Central memory CD4-positive, alpha-beta T cell (primary cell): ENCODE data around the gene SMPD3.

Experiments
- DNase-seq: peaks from one replicate; pipeline ENCODE4 v3.0.0; 2022

The SMPD3 gene

DNA sequence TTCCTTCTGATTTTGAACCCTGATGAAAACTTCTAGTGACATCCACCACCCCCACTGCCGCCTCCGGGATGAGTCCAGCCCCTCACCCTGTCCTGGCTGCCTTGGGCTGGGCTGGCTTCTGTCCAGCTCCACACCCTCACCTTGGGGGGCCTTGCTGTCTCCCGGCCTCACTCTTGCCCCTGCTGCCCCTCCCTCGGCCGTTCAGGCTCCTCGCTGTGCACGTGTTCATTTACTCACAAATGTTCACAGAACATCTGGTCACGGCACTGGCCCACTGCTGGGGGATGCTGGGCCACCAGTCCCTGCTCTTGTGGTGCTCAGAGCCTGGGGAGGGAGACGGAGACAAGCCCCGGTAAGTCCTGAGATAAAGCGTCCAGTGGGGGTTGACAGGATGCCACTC is 96.8 kb downstream of the SMPD3 start:
- no peak for DNase-seq

DNA sequence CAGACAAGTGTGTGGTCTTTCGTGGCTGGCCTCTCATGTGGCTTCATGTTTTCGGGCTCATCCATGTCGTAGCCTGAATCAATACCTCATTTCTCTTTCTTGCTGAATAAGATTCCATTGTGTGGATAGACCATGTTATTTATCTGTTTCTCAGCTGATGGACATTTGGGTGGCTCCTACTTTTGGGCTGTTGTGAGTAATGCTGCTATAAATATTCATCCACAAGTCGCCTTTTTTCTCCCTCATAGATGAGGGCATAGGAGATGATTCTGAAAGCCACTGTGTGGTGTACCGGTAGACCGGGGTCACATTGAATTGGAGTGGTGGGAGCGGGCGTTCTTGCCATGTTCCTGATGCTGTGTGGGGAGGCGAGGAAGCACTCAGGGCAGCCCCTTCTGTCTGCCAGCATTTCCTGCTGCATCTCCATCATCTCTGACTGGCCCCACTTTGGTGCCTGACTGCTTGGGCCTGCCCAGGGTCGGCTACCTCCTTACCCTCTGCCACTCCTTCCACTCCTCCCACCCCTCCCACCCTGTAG is 97.4 kb downstream of the SMPD3 start:
- DNase-seq, result no peak

DNA sequence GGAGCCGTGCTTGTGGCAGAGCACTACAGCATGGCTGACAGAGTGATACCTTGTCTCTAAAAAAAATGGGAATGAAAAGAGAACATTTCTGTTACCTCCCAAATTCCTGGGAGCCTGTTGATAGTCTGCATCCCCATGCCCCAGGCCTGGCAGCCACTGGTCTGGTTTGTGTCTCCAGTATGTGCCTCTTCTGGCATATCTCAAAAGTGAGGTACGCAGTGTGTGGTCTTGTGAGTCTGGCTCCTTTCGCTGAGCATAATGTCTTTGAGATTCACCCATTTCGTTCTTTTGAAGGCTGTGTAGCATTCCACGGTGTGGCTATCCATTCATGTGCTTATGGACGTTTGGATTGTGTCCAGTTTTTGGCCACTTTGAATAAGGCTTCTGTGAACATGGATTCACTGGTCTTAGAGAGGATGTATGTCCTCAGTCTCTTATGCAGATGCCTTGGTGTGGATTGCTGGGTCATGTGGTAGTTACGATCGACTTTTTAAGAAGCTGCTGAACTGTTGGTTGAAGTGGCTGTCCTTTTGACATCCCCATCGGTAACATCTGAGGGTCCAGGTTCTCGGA is 98.4 kb downstream of the SMPD3 start:
- no peak for DNase-seq

DNA sequence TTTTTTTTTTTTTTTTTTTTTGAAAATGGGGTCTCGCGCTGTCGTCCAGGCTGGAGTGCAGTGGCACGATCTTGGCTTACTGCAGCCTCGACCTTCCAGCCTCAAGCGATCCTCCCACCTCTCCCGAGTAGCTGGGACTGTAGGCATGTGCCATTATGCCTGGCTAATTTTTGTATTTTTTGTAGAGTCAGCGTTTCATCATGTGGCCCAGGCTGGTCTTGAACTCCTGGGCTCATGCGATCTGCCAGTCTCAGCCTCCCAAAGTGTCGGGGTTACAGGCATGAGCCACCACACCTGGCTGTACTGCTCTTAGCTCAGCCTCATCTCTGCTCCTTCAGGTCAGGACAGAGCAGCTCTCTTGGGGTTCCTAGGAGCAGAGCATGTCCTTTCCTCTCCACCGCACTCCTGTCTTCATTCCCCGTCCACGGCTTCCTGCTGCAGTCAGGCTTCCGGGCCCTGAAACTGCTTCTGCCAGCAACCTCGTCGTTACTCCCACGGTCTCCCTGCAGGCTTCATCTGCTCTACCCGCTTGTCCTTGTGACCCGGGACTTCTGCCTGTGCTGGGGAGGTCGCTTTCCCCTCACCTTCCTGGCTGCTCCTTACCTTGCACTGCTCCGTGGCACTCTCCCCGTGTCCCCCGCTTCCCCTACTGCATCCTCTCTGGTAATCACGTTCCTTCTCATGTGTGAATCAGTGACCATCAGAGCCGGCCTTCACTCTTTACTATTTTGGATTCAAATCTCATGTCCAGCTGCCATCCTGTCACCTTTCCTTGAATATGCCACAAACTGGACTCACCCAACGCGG is 99.5 kb downstream of the SMPD3 start:
- DNase-seq, result no peak

DNA sequence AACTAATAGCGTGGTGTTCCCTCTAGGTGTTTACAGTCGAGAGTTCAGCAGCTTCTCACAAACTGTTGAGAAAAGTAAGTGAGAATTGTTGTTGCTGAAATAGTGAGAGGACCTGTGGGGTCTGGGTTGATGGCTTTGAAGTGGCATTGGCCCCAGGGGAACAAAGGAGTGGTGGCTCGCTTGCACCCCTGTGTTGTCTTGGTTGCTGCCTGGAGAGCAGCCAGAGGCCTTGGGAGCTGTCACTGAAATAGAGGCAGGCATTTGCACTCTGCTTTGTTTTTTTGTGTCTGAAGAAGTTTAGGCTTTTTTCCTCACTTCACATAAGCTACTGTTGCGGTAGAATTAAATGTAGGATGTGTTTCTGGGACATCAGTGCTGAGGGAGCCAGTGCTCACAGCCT is 100.7 kb downstream of the SMPD3 start:
- no peak for DNase-seq

DNA sequence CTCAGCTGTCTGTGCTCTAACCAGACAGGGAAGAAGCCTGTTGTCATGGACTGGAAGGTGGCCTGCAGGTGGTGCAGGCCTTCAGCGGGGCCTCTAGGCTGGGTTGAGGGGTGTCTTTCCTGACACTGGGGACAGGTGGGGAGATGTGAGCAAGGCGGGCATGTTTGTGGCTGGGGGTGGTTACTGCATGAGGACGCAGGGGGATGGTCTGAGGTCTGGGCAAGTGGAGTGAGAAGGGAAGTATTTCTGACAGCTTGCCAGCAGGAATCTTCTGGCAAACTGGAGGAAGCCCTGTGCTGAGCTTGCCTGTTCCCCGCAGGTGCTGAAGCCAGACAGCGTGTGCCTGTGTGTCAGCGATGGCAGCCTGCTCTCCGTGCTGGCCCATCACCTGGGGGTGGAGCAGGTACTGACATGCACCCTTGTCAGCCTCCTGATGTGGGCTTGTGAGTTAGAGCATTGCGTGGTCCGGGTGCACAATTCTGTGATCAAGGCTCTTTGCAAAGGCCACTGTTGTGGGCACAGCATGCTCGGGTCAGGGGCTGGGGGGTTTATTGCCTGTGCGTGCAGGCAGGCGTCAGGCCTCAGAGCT is 101.3 kb downstream of the SMPD3 start:
- DNase-seq, result no peak

DNA sequence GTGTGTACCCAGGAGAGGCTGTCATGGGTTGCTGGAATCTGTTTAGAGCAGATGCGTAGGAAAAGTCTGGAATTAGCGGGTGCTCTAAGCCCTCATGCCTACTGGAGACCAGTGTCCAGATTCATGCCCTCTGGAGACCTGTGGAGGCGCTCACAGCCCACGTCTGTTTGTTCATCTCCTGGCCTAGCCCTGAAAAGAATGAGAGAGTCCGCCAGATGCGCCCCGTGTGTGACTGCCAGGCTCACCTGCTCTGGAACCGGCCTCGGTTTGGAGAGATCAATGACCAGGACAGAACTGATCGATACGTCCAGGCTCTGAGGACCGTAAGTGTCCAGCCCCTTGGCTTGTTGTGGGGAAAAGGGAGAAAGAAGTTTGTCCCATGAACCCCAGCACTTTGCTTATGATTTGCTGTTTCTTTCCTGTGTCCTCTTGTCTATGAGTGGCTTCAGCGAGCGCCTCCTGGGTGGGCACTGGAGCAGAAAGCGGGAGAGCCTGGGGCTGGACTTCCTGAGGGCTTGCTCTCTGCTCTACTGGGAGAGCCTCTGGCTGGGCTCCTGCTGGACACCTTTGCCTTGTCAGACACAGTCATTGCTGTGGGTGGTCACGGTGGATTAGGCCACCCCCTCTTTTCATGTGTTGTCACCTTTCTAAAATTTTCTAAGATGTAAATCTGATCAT is 102.2 kb downstream of the SMPD3 start:
- DNase-seq, result no peak

DNA sequence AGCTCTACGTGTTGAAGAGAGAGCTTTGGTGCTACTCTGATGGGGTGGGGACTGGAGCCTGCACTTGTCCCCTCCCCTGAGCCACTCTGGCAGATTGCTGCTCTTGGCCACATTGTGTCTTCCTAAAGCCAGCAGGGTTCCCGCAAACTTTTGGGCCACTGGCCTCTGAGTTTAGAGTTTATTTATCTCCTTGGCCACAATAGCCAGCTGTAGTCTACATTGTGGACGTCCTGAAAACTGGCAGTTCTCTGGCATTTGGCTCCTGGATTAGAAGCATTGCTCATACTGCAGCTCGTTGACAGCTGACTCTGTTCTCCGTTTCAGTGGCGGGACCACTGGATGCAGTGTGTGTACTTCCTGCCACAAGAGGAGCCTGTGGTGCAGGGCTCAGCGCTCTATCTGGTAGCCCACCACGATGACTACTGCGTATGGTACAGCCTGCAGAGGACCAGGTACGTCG is 102.9 kb downstream of the SMPD3 start:
- DNase-seq, result no peak

DNA sequence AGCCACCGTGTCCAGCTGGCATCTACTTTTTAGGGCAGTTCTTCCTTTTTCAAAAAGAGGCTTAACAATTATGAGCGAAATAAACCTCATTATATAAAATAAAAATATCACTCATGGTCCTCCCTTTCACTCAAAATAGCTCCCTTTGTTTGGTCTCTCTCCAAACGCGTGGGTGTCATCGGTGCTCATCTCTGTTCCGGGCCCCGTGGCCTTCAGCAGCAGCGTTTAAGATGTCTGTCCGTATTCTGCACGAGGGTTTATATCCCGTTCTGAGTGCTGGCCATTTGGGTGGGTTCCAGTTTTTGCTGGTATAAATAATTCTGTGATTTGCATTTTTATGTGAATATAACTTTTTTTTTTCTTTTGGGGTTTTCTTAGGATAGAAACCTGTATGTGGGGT is 104.1 kb downstream of the SMPD3 start:
- DNase-seq, result no peak

DNA sequence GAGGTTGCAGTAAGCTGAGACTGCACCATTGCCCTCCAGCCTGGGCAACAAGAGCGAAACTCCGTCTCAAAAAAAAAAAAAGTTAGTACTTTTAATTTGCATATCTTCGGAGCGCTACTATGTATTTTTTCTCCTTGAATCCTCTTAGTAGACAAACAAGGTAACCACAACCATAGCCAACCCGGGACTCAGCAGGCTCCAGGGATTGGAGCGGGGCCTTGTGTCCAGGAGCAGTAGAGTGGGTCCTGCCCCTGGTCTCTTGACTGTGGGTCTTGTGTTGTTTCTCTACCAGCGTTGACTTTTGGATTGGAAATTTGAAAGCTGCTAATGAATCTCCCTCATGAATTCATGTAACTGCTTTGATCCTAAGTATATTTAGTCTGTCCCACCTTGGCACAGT is 105.2 kb downstream of the SMPD3 start:
- no peak for DNase-seq

DNA sequence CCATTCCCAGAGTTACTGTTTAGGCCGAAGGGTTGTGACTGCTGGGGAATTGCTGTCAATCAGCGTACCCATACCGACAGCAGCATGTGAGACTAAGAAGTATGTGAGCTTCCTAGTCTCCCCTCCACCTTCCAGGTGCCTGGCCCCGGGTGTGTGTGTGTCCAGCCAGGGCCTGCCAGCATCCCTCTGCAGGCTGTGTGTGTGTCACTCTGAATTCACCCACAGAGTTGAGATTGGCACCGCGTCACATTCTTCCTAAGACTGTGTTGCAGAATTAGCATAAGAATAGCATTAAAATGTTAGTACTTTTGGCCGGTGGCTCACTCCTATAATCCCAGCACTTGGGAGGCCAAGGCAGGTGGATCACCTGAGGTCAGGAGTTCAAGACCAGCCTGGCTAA is 105.7 kb downstream of the SMPD3 start:
- DNase-seq, result no peak

DNA sequence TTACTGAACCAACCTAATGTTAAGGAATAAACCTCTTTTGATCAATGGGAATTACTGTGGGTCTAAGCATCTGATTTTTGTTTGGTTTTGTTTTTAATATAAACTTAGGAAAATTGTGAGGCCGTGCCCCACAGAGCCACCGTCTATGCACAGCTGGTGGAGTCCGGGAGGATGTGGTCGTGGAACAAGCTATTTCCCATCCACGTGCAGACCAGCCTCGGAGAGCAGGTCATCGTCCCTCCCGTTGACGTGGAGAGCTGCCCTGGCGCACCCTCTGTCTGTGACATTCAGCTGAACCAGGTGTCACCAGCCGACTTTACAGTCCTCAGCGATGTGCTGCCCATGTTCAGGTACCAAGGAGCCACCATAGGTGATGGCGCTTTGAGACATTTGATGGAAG is 109.1 kb downstream of the SMPD3 start:
- no peak for DNase-seq

DNA sequence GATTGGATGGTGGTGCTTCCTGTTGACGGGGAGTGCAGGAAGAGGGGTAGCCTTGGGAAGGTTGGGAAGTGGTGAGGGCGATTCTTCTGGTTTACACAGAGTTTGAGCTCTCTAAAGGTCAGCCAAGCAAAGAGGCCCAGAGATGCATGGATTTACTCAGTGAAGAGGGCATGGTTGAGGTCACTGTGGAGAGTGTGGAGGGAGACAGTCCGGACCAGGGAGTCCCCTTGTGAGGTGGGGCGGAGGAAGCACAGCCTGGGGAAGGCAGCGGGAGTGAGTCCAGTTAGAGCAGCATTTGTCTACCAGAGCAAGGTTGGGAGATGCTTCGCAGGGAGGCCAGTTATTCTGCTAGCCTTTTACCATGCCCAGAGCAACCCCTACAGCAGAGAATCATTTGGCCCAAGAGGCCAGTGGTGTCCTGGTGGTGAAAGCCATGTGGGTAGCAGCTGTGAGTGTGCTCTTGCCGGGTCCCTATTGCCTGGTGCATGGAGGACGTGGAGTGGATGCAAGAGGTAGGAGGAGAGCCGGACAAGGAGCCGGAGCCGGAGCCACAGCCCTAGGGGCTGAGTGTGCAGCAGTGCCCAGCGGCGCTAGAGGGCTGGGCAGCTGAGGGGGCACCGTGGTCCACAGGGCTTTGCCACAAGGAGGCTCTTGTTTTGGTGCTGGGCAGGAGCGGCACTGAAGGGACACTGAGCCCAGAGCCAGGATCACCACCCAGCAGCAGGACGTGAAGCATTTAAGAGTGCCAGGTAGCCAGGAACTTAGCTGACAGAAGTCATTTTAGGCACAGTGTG is 109.8 kb downstream of the SMPD3 start:
- no peak for DNase-seq

DNA sequence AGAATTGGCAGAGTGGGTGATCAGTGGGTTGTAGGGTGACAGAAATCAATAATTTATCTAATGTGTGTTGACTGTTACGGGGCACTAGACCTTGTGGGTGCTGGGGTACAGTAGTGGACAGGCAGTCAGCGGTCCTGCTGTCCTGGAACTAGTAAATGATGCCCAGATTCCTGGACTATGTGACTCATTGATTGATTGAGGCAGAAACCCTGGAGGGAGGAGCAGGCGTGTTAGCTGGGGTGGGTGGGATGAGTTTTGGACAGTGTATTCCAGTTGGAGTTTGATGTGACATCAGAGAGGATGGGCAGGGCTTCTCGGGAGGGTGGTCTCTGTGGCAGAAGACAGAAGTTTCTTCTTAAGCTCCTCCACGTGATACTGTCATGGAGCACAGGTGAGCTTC is 113.1 kb downstream of the SMPD3 start:
- no peak for DNase-seq

DNA sequence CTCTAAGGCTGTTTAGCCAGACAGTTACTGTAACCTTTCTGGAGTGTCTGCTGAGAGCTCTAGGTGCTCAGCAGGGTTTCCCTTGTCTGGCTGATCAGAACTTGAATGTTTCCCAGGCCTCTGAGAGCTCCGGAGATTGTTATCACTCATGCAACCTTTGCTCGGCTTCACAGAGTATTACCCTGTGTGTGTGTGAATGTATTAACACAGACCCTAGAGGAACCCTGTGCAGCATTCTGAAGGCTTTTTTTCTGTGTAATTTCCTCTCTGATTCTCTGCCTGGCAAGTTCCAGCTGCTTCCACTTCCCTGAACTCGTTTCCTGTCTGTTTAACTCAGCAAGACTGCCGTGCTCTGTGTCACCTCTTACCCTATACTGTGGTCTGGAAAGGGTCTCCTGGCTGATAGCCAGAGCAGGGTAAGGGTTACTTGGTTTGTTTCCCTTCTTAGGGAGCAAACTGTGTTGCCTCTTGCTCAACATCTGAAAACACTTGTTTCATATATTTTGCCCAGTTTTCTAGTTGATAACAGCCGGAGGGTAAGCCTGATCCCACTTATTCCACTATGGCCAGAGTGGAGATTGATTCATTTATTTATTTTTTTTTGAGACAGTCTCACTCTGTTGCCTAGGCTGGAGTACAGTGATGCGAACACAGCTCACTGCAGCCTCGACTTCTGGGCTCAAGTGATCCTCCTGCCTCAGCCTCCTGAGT is 115.7 kb downstream of the SMPD3 start:
- DNase-seq, result no peak

DNA sequence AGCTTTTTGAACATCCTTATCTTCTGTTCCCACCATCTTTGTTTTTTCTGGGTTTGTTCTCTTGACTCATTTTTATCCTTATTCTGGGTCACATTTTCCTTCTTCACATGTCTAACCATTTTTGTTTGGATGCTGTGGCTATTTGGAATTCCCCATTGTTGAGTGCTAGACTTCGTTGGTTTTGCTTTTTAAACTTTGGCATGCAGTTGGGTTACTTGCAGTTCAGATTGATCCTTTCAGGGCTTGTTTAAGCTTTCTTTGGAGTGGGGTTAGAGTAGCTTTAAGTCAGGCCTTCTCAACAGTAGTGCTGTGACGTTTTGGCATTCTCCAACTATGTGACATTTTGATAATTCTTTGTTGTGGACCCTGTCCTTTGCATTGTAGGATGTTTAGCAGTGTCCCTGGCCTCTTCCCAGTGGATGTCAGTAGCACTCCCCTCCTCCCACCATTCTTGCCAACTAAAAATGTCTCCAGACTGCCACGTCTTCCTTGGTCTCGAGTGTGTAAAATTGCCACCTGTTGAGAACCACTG is 116.4 kb downstream of the SMPD3 start:
- no peak for DNase-seq

DNA sequence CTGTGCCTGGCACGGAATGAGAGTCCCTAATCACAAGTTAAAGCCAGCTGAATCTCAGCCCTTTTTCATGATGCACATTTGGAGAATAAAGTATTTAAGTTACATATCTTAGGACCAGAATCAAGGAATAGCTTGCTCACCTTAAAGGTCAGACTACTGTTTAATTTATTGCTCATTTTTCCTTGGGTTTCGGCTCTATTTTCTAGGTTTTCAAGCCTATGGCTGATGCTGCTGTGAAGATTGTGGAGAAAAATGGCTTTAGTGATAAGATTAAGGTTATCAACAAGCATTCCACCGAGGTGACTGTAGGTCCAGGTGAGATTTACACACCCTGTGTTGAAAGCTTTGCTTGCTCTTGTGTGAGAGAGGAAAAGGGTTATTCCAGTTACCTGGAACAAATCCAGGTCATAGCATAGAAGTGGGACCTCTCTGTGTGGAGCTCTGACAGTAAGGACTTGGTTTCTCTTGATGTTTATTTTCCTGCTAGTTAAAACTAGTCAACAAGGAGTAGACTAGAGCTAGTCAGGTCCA is 119.4 kb downstream of the SMPD3 start:
- DNase-seq, result no peak

DNA sequence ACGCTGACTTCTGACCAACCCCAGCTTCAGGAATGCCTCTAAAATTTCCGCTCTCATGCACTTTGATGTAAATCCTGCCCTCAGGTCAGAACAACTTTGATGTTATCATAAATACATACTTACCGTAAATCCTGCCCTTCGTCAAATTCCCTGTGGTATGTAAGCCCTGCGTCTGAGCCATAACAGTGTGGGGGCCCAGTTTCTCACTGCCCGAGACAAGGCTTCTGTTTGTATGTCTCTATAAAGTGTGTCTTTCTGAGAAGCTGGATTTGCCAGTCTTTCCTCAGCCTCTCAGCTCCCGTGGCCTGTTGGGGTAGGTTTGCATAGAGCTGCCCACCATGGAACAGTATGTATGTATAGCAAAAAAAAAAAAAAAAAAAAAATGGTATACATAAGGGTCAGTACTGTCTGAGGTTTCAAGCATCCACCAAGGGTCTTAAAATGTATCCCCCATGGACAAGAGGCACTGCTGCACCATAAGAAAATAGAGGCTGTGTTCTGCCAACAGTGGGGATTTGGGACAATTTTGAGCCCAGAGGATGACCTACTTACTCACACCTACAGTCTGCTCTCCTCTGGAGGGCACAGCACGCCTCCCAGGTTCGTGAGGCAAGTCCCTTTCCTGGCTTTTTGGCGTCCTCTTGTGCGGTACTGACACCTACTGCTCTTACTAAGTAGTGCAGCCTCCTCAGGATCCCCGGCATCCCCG is 120.0 kb downstream of the SMPD3 start:
- DNase-seq, result peak; percentile 73

DNA sequence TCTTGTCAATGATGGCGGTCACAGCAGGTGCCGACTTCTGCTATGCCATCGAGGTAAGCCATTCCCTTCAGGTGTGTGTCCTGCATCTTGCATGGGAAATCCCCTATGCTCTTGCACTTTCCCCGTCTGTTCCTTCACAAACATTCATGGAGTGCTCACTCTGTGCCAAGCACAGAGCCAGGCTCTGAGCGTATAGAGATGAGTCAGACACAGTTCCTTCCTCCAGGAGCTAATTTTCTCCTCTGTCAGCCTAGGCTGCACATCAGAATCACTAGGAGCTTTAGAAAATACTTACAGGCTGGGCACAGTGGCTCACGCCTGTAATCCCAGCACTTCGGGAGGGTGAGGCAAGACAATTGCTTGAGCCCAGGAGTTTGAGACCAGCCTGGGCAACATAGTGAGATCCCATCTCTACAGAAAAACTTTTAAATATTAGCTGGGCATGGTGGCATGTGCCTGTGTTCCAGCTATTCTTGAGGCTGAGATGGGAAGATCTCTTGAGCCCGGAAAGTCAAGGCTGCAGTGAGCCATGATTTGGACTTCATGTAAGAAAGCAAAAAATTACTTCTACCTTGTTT is 123.4 kb downstream of the SMPD3 start:
- no peak for DNase-seq

DNA sequence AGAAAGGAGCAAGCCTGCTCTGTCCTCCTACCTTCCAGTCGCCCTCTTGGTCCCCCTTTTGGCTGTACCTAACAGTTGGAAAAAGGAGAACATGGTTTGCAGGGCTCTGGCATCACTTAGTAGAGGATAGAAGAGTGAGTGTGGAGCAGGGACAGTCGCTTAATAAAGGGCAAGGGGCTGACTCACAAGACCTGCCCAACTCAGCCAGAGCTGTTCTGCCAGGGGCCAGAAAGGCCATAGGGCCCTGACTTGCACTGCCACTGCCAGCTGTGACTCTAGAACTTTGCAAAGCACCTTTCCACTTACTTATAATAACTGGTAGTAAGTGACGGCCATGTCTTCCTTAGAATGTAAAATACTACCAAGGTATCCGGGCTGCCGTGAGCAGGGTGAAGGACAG is 124.0 kb downstream of the SMPD3 start:
- DNase-seq, result no peak
